ENCODE data around the gene MBD6. TPM values are rescaled to one million over a fixed set of nuclear protein-coding genes. Genes with fewer than 3 reads are reported as not detected.
A peak's percentile ranks its signal among the peaks of the same experiment; 100 is the strongest.

Gene MBD6
- polyA plus RNA-seq, 3 donors = 2.4 to 47.7 (median 2.6) TPM

GRCh38 chr12:57523706-57524614, 1.3 kb downstream of the MBD6 start:
- peak overlapping the region; percentile 66 to 98 (median 75) for H3K4me3 ChIP-seq (replicated peaks in 1 of 3; ENCODE audit: low read depth in 2 of 3, low read length in 3 of 3)
- 78% methylated on average over 12 of the region's 14 CpGs for WGBS (ENCODE audit: insufficient coverage)
- Mint-ChIP-seq H3K9me3 (peaks cover 0 to 2% (median 0%) of the 10 kb centered on the region in 7 donors), H3K4me3 (peak overlapping the region; percentile 99), H3K27ac (peak overlapping the region; percentile 97 to 99 (median 99)), H3K36me3 (peaks cover 42 to 55% of the 10 kb centered on the region in 2 donors), H3K27me3 (ENCODE audit: low read depth in 3 of 3) (peaks cover 0 to under 1% (median 0%) of the 10 kb centered on the region in 3 donors), H3K4me1 (peaks cover 37% of the 10 kb centered on the region)
- peaks cover 58% of the 10 kb centered on the region for H3K79me2 ChIP-seq (ENCODE audit: insufficient read depth, low read length)
- H3K9ac ChIP-seq (ENCODE audit: insufficient read depth, low read length, poor library complexity, severe bottlenecking) = peak overlapping the region; percentile 76
- intact Hi-C loops (cut with micrococcal nuclease) = loop anchor here (5.0 kb wide), 3 partner anchors 37 to 413 kb away; partner anchors contain the start of genes ARHGAP9 (in 1 of the 2) and MARS1 (in 1 of the 2)
- peaks cover 47 to 50% of the 10 kb centered on the region in 2 donors for H3K36me3 ChIP-seq (replicated peaks in 1 of 2; ENCODE audit: control insufficient read depth in 1 of 2, insufficient read depth in 2 of 2, low read length in 2 of 2)
- H3K9me3 ChIP-seq (replicated peaks in 1 of 2; ENCODE audit: control insufficient read depth in 1 of 2, insufficient read depth in 1 of 2, low read length in 2 of 2) = no peaks in the 10 kb centered on the region
- H4K20me1 ChIP-seq (ENCODE audit: insufficient read depth, low read length) = peaks cover 72% of the 10 kb centered on the region
- H2AFZ ChIP-seq (ENCODE audit: insufficient read depth, low read depth, low read length, poor library complexity, severe bottlenecking) = no peak overlapping the region
- no peak for TF ChIP-seq CTCF (IDR thresholded peaks at IDR 0.05)
- peak overlapping the region; percentile 91 to 99 for H3K27ac ChIP-seq (ENCODE audit: low read depth in 1 of 2, low read length in 2 of 2)
- DNase-seq = no peak
- H3K4me2 ChIP-seq (replicated peaks; ENCODE audit: extremely low read depth, low read length, poor library complexity, severe bottlenecking) = peak overlapping the region; percentile 98
- peaks cover 41 to 50% of the 10 kb centered on the region in 2 donors for H3K4me1 ChIP-seq (ENCODE audit: control insufficient read depth in 1 of 2, insufficient read depth in 2 of 2, low read length in 2 of 2)
- H3K27me3 ChIP-seq (ENCODE audit: control insufficient read depth in 2 of 2, insufficient read depth in 2 of 2, low read length in 2 of 2) = no peaks in the 10 kb centered on the region

GRCh38 chr12:57524814-57525614, 2.4 kb downstream of the MBD6 start:
- Histone ChIP-seq H3K4me3 (replicated peaks in 1 of 3; ENCODE audit: low read depth in 2 of 3, low read length in 3 of 3) (peak overlapping the region in 1 of 3 experiments; percentile 98), H3K9me3 (replicated peaks in 1 of 2; ENCODE audit: control insufficient read depth in 1 of 2, insufficient read depth in 1 of 2, low read length in 2 of 2) (no peaks in the 10 kb centered on the region), H3K4me1 (ENCODE audit: control insufficient read depth in 1 of 2, insufficient read depth in 2 of 2, low read length in 2 of 2) (peaks cover 33 to 41% of the 10 kb centered on the region in 2 donors), H3K27me3 (ENCODE audit: control insufficient read depth in 2 of 2, insufficient read depth in 2 of 2, low read length in 2 of 2) (no peaks in the 10 kb centered on the region), H3K9ac (ENCODE audit: insufficient read depth, low read length, poor library complexity, severe bottlenecking) (no peak overlapping the region), H4K20me1 (ENCODE audit: insufficient read depth, low read length) (peaks cover 72% of the 10 kb centered on the region), H3K27ac (ENCODE audit: low read depth in 1 of 2, low read length in 2 of 2) (peak overlapping the region in 1 of 2 donors; percentile 91), H2AFZ (ENCODE audit: insufficient read depth, low read depth, low read length, poor library complexity, severe bottlenecking) (no peak overlapping the region), H3K36me3 (replicated peaks in 1 of 2; ENCODE audit: control insufficient read depth in 1 of 2, insufficient read depth in 2 of 2, low read length in 2 of 2) (peaks cover 57 to 59% of the 10 kb centered on the region in 2 donors), H3K4me2 (replicated peaks; ENCODE audit: extremely low read depth, low read length, poor library complexity, severe bottlenecking) (peak overlapping the region; percentile 98), H3K79me2 (ENCODE audit: insufficient read depth, low read length) (peaks cover 47% of the 10 kb centered on the region)
- WGBS (ENCODE audit: insufficient coverage) = 93% methylated on average over 6 of the region's 11 CpGs
- H3K27ac Mint-ChIP-seq = peak overlapping the region in 5 of 7 donors; percentile 71 to 99 (median 98)
- H3K27me3 Mint-ChIP-seq (ENCODE audit: low read depth in 3 of 3) = no peaks in the 10 kb centered on the region
- peaks cover 32% of the 10 kb centered on the region for H3K4me1 Mint-ChIP-seq
- H3K4me3 Mint-ChIP-seq = no peak overlapping the region
- no peak for DNase-seq
- peaks cover 0 to 2% (median 0%) of the 10 kb centered on the region in 7 donors for H3K9me3 Mint-ChIP-seq
- H3K36me3 Mint-ChIP-seq = peaks cover 46 to 60% of the 10 kb centered on the region in 2 donors
- TF ChIP-seq CTCF (IDR thresholded peaks at IDR 0.05) = no peak
- intact Hi-C loops (cut with micrococcal nuclease) = loop anchor here (5.0 kb wide), 3 partner anchors 38 to 412 kb away; partner anchors contain the start of genes ARHGAP9 (in 1 of the 2) and MARS1 (in 1 of the 2)

All from CD14-positive monocyte (primary cell).